ENCODE data around the gene ZFX. TPM values are rescaled to one million over a fixed set of nuclear protein-coding genes. Genes with fewer than 3 reads are reported as not detected.
A peak's percentile ranks its signal among the peaks of the same experiment; 100 is the strongest.

The ZFX gene
- total RNA-seq, 1 experiment from 2014 or later = 16.6 TPM

GRCh38 chrX:24228596-24228995, 79.1 kb downstream of the ZFX start:
- H3K4me3 ChIP-seq (ENCODE audit: insufficient read depth, low read depth, low read length) = no peak overlapping the region
- no peaks in the 10 kb centered on the region for H3K36me3 ChIP-seq (replicated peaks; ENCODE audit: control insufficient read depth, insufficient read depth, low read length)
- no peak for DNase-seq
- no peaks in the 10 kb centered on the region for H3K27me3 ChIP-seq (ENCODE audit: control insufficient read depth, insufficient read depth, low read length)

- H3K27me3 ChIP-seq (ENCODE audit: control insufficient read depth, insufficient read depth, low read length) = no peaks in the 10 kb centered on the region
- H3K36me3 ChIP-seq (replicated peaks; ENCODE audit: control insufficient read depth, insufficient read depth, low read length) = no peaks in the 10 kb centered on the region
Observed at GRCh38 chrX:24229400-24229879, 79.9 kb downstream of the ZFX start.

GRCh38 chrX:24229976-24230375, 80.4 kb downstream of the ZFX start:
- DNase-seq = no peak

More at GRCh38 chrX:24229400-24229879, 79.9 kb downstream of the ZFX start:
- H3K4me3 ChIP-seq (ENCODE audit: insufficient read depth, low read depth, low read length) = no peak overlapping the region
- no peak for DNase-seq

GRCh38 chrX:24231131-24231540, 81.6 kb downstream of the ZFX start:
- H3K36me3 ChIP-seq (replicated peaks; ENCODE audit: control insufficient read depth, insufficient read depth, low read length) = no peaks in the 10 kb centered on the region
- no peak for DNase-seq
- H3K27me3 ChIP-seq (ENCODE audit: control insufficient read depth, insufficient read depth, low read length) = no peaks in the 10 kb centered on the region
- no peak overlapping the region for H3K4me3 ChIP-seq (ENCODE audit: insufficient read depth, low read depth, low read length)

More at GRCh38 chrX:24229976-24230375, 80.4 kb downstream of the ZFX start:
- no peak overlapping the region for H3K4me3 ChIP-seq (ENCODE audit: insufficient read depth, low read depth, low read length)
- H3K36me3 ChIP-seq (replicated peaks; ENCODE audit: control insufficient read depth, insufficient read depth, low read length) = no peaks in the 10 kb centered on the region
- no peaks in the 10 kb centered on the region for H3K27me3 ChIP-seq (ENCODE audit: control insufficient read depth, insufficient read depth, low read length)

GRCh38 chrX:24231641-24232179, 82.2 kb downstream of the ZFX start:
- DNase-seq = no peak
- Histone ChIP-seq H3K36me3 (replicated peaks; ENCODE audit: control insufficient read depth, insufficient read depth, low read length) (no peaks in the 10 kb centered on the region), H3K4me3 (ENCODE audit: insufficient read depth, low read depth, low read length) (no peak overlapping the region), H3K27me3 (ENCODE audit: control insufficient read depth, insufficient read depth, low read length) (no peaks in the 10 kb centered on the region)

- H3K4me3 ChIP-seq (ENCODE audit: insufficient read depth, low read depth, low read length) = no peak overlapping the region
- H3K36me3 ChIP-seq (replicated peaks; ENCODE audit: control insufficient read depth, insufficient read depth, low read length) = no peaks in the 10 kb centered on the region
- no peaks in the 10 kb centered on the region for H3K27me3 ChIP-seq (ENCODE audit: control insufficient read depth, insufficient read depth, low read length)
- DNase-seq = no peak
Observed at GRCh38 chrX:24232796-24233195, 83.3 kb downstream of the ZFX start.

GRCh38 chrX:24235084-24235710, 85.7 kb downstream of the ZFX start:
- Histone ChIP-seq H3K27me3 (ENCODE audit: control insufficient read depth, insufficient read depth, low read length) (no peaks in the 10 kb centered on the region), H3K36me3 (replicated peaks; ENCODE audit: control insufficient read depth, insufficient read depth, low read length) (no peaks in the 10 kb centered on the region), H3K4me3 (ENCODE audit: insufficient read depth, low read depth, low read length) (no peak overlapping the region)
- no peak for DNase-seq

- peak; percentile 61 for DNase-seq
- H3K4me3 ChIP-seq (ENCODE audit: insufficient read depth, low read depth, low read length) = no peak overlapping the region
- no peaks in the 10 kb centered on the region for H3K36me3 ChIP-seq (replicated peaks; ENCODE audit: control insufficient read depth, insufficient read depth, low read length)
- no peaks in the 10 kb centered on the region for H3K27me3 ChIP-seq (ENCODE audit: control insufficient read depth, insufficient read depth, low read length)
Observed at GRCh38 chrX:24241822-24242648, 92.5 kb downstream of the ZFX start.

GRCh38 chrX:24242649-24243175, 93.2 kb downstream of the ZFX start:
- DNase-seq = no peak
- Histone ChIP-seq H3K36me3 (replicated peaks; ENCODE audit: control insufficient read depth, insufficient read depth, low read length) (no peaks in the 10 kb centered on the region), H3K27me3 (ENCODE audit: control insufficient read depth, insufficient read depth, low read length) (no peaks in the 10 kb centered on the region), H3K4me3 (ENCODE audit: insufficient read depth, low read depth, low read length) (no peak overlapping the region)

- Histone ChIP-seq H3K4me3 (ENCODE audit: insufficient read depth, low read depth, low read length) (no peak overlapping the region), H3K27me3 (ENCODE audit: control insufficient read depth, insufficient read depth, low read length) (no peaks in the 10 kb centered on the region), H3K36me3 (replicated peaks; ENCODE audit: control insufficient read depth, insufficient read depth, low read length) (no peaks in the 10 kb centered on the region)
- no peak for DNase-seq
Observed at GRCh38 chrX:24243188-24243587, 93.7 kb downstream of the ZFX start.

GRCh38 chrX:24243692-24244091, 94.2 kb downstream of the ZFX start:
- Histone ChIP-seq H3K27me3 (ENCODE audit: control insufficient read depth, insufficient read depth, low read length) (no peaks in the 10 kb centered on the region), H3K36me3 (replicated peaks; ENCODE audit: control insufficient read depth, insufficient read depth, low read length) (no peaks in the 10 kb centered on the region), H3K4me3 (ENCODE audit: insufficient read depth, low read depth, low read length) (no peak overlapping the region)
- no peak for DNase-seq

- no peak for DNase-seq
- H3K36me3 ChIP-seq (replicated peaks; ENCODE audit: control insufficient read depth, insufficient read depth, low read length) = no peaks in the 10 kb centered on the region
- no peak overlapping the region for H3K4me3 ChIP-seq (ENCODE audit: insufficient read depth, low read depth, low read length)
- H3K27me3 ChIP-seq (ENCODE audit: control insufficient read depth, insufficient read depth, low read length) = no peaks in the 10 kb centered on the region
Observed at GRCh38 chrX:24245202-24245601, 95.7 kb downstream of the ZFX start.

- Histone ChIP-seq H3K36me3 (replicated peaks; ENCODE audit: control insufficient read depth, insufficient read depth, low read length) (no peaks in the 10 kb centered on the region), H3K27me3 (ENCODE audit: control insufficient read depth, insufficient read depth, low read length) (no peaks in the 10 kb centered on the region), H3K4me3 (ENCODE audit: insufficient read depth, low read depth, low read length) (no peak overlapping the region)
- DNase-seq = no peak
Observed at GRCh38 chrX:24248042-24248441, 98.5 kb downstream of the ZFX start.

GRCh38 chrX:24253030-24253429, 103.5 kb downstream of the ZFX start:
- Histone ChIP-seq H3K27me3 (ENCODE audit: control insufficient read depth, insufficient read depth, low read length) (no peaks in the 10 kb centered on the region), H3K36me3 (replicated peaks; ENCODE audit: control insufficient read depth, insufficient read depth, low read length) (no peaks in the 10 kb centered on the region), H3K4me3 (ENCODE audit: insufficient read depth, low read depth, low read length) (no peak overlapping the region)
- no peak for DNase-seq

GRCh38 chrX:24253469-24253868, 103.9 kb downstream of the ZFX start:
- Histone ChIP-seq H3K36me3 (replicated peaks; ENCODE audit: control insufficient read depth, insufficient read depth, low read length) (no peaks in the 10 kb centered on the region), H3K4me3 (ENCODE audit: insufficient read depth, low read depth, low read length) (no peak overlapping the region)
- no peak for DNase-seq

More at GRCh38 chrX:24253469-24253868, 103.9 kb downstream of the ZFX start:
- no peaks in the 10 kb centered on the region for H3K27me3 ChIP-seq (ENCODE audit: control insufficient read depth, insufficient read depth, low read length)

Data from H7 (cell line).